Transverse colon (tissue), 4 donors: ENCODE results near the gene TECPR1. TPM values are rescaled to one million over a fixed set of nuclear protein-coding genes. Genes with fewer than 3 reads are reported as not detected.

Experiments used
- DNase-seq: peaks from one replicate; pipeline ENCODE4 v3.0.0-alpha.2; 2019
- H3K27ac ChIP-seq, 4 donors: fragments of 200-600 bp; sonication (generic); 2 replicates each; pipeline ENCODE4 v1.5.1; 2016 to 2018; ENCODE audit warnings: inconsistent platforms in 4 of 4
- H3K27me3 ChIP-seq: fragments of 200-600 bp; sonication (generic); 2 replicates; pipeline ENCODE4 v1.5.1; 2017; ENCODE audit warnings: inconsistent platforms
- H3K36me3 ChIP-seq, 4 donors: fragments of 200-600 bp; sonication (generic); 2 replicates each; pipeline ENCODE4 v1.5.1; 2017 to 2019; ENCODE audit warnings: inconsistent platforms in 4 of 4
- H3K4me1 ChIP-seq, 4 donors: fragments of 200-600 bp; sonication (generic); 2 replicates each; pipeline ENCODE4 v1.5.1; 2017 to 2020; ENCODE audit warnings: inconsistent platforms in 4 of 4
- H3K4me3 ChIP-seq, 4 donors: fragments of 200-600 bp; sonication (generic); 1 replicate in 1 of 4; 2 replicates in 3 of 4; pipeline versions ENCODE4 v1.5.1 to v1.6.1; 2017 to 2019; ENCODE audit warnings: inconsistent platforms in 4 of 4
- H3K9me3 ChIP-seq, 2 donors: fragments of 200-600 bp; sonication (generic); 2 replicates each; pipeline ENCODE4 v1.5.1; 2017 to 2019; ENCODE audit warnings: inconsistent platforms in 2 of 2
- CTCF ChIP-seq, 5 experiments: fragments of 200-600 bp in 3 of 5; fragments of 450-650 bp in 2 of 5; sonication (generic) in 3 of 5; IDR thresholded peaks; 1 replicate in 2 of 5; 2 replicates in 3 of 5; pipeline ENCODE4 v1.5.1; 2016 to 2017; ENCODE audit warnings: antibody characterized with exemption in 5 of 5, inconsistent platforms in 3 of 5, mild to moderate bottlenecking in 2 of 5, moderate library complexity in 1 of 5
- EP300 ChIP-seq: sonication (generic); formaldehyde crosslinking; IDR thresholded peaks from one replicate; pipeline ENCODE4 v1.6.1; 2017; ENCODE audit warnings: antibody characterized with exemption, low read depth
- POLR2A ChIP-seq: fragments of 450-650 bp; IDR thresholded peaks from one replicate; pipeline ENCODE4 v1.6.1; 2016; ENCODE audit warnings: antibody characterized with exemption, mild to moderate bottlenecking, moderate library complexity
- POLR2AphosphoS5 ChIP-seq, 3 donors: sonication (generic); formaldehyde crosslinking; IDR thresholded peaks; one replicate each; pipeline ENCODE4 v1.6.1; 2016; ENCODE audit warnings: antibody characterized with exemption in 3 of 3
- WGBS, 2 donors: methylation state at CpG; one replicate each; pipeline ENCODE4 v1.1.5; 2018; ENCODE audit warnings: low coverage in 1 of 2; 5-methylcytosine and 5-hydroxymethylcytosine counted together
- in situ Hi-C, 4 donors: fragments of 200-750 bp; cut with MboI; loops; one replicate each; pipeline versions ENCODE4 v1.15.0 to v1.15.1; 2017; ENCODE audit warnings: low sequenced_read_pairs in 3 of 4, low pct_ligation_motif_present in 1 of 4, low pct_unique_long_range_greater_than_20kb in 1 of 4
- intact Hi-C: fragments of 100-400 bp; cut with DNase I; formaldehyde crosslinking; loops from one replicate; pipeline ENCODE4 v1.15.1; 2023; ENCODE audit warnings: low total_unique reads
- total RNA-seq, 4 donors: library from RNA; depleted of rRNA; stranded (reverse); fragments of >200 nt; gene quantifications; one replicate each; pipeline ENCODE4 v1.1.0, GENCODE V29; 2016

Gene TECPR1
- total RNA-seq, 4 donors from 2014 or later = 23.1 to 43.0 (median 28.8) TPM

DNA sequence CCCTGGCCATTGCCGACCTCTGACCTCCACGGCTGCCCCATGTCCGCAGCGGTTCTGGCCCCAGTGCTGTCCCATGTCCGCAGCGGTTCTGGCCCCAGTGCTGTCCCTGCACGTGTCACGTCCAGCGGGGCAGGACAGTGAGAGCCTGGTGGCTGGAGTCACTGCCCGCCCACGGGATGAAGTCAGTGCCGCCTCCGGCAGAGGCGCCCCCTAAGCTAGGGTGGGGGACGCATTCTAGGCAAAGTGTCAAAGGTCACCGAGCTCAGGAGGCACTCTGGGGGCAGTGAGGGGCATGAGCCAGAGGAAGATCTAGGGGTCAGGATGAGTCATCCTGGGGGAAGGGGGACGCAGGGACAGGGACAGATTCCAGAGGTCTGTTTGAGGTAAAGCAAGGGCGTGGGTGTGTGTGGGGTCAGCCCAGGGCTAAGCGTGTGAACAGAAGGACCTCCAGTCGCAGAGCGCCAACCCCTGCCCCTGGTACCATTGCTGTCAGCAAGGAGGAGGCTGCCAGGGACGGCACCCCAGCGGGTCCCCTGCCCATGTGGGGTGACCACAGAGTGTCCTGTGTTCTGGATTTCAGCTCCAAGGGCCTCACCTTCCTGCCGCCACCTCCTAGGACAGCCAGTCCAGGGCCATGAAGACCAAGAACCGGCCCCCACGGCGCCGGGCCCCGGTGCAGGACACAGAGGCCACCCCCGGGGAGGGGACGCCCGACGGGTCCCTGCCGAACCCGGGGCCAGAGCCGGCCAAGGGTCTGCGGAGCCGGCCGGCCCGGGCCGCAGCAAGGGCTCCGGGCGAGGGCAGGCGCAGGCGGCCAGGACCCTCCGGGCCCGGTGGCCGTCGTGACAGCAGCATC, 40.1 kb downstream of the TECPR1 start:
- peak; percentile 18 for DNase-seq
- 69% methylated on average over 31 of the region's 49 CpGs; no CpG with 5 or more reads in 1 of the 2 donors for WGBS, 2 donors
- no peaks in the 10 kb centered on the region for H3K36me3 ChIP-seq
- H3K27me3 ChIP-seq = peaks cover 15% of the 10 kb centered on the region
- no peak for TF ChIP-seq POLR2A
- no peak for TF ChIP-seq EP300
- TF ChIP-seq POLR2AphosphoS5 (IDR thresholded peaks at IDR 0.05) = no peak
- TF ChIP-seq CTCF (IDR thresholded peaks at IDR 0.05) = no peak
- H3K4me3 ChIP-seq = peak overlapping the region in 3 of 4 donors; percentile 29 to 49 (median 32)
- peaks cover 0 to 10% (median 10%) of the 10 kb centered on the region in 4 donors for H3K4me1 ChIP-seq
- in situ Hi-C loops = no loop called here
- peak overlapping the region in 3 of 4 donors; percentile 5 to 70 (median 50) for H3K27ac ChIP-seq
- intact Hi-C loops = no loop called here
- no peaks in the 10 kb centered on the region for H3K9me3 ChIP-seq

- intact Hi-C loops = no loop called here
- DNase-seq = peak; percentile 81
- TF ChIP-seq POLR2AphosphoS5 (IDR thresholded peaks at IDR 0.05) = peak in 1 of 3 donors; percentile 23
- no peak for TF ChIP-seq POLR2A
- TF ChIP-seq CTCF (IDR thresholded peaks at IDR 0.05) = no peak
- TF ChIP-seq EP300 = no peak
Measured at GRCh38 chr7:98211221-98211675, 40.8 kb downstream of the TECPR1 start, which contains the start of gene BHLHA15. Gene BHLHA15, plus strand, starts transcription at chr7:98211439. Its CDS starts 871 bp downstream, at chr7:98212310.

DNA sequence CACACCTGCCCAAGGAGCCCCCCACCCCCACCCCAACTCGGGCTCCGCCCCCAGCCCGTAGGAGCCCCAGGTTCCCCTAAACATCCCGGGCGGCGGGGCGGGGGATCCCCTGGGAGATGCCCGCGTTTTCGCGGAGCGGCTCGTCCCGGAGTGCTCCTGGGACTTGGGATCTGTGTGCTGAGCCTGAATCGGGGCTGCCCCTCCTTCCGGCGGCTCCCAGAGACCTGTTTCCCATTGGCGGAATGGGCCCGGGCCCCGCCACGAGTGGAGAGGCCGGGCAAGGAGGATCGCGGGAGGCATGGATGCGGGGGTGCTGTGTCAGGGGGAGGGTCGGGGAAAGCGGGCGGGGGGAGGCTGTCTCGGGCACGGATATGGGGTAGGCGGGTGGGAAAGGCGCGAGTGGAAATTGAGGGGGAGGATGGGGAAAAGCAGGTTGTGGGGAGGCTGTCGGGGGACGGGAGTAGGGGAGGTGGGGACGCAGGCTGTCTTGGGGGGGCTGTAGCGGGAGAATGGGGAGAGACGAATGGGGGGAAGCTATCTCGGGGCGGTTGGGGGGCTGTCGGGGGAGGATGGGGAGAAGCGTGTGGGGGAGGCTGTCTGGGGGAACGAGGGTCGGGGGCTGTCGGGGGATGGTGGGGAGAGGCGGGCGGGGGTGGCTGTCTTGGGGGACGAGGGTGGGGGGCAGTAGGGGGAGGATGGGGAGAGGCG, 41.4 kb downstream of the TECPR1 start:
- in situ Hi-C loops (no loop called here), intact Hi-C loops (no loop called here)
- H3K4me1 ChIP-seq = peaks cover 0 to 10% (median 10%) of the 10 kb centered on the region in 4 donors
- H3K27me3 ChIP-seq = peaks cover 15% of the 10 kb centered on the region
- peaks cover 0 to 4% (median 2%) of the 10 kb centered on the region in 4 donors for H3K36me3 ChIP-seq
- 0% methylated on average over 1 of the region's 49 CpGs; no CpG with 5 or more reads in 1 of the 2 donors for WGBS, 2 donors
- DNase-seq = peak; percentile 24
- H3K9me3 ChIP-seq = no peaks in the 10 kb centered on the region
- peak overlapping the region in 1 of 4 donors; percentile 22 for H3K27ac ChIP-seq
- H3K4me3 ChIP-seq = peak overlapping the region in 3 of 4 donors; percentile 29 to 49 (median 32)
- no peak for TF ChIP-seq EP300
- TF ChIP-seq CTCF (IDR thresholded peaks at IDR 0.05) = no peak
- no peak for TF ChIP-seq POLR2A
- no peak for TF ChIP-seq POLR2AphosphoS5 (IDR thresholded peaks at IDR 0.05)

More at GRCh38 chr7:98211221-98211675, 40.8 kb downstream of the TECPR1 start, which contains the start of gene BHLHA15:
- peaks cover 0 to 2% (median 0%) of the 10 kb centered on the region in 4 donors for H3K36me3 ChIP-seq
- H3K27me3 ChIP-seq = peaks cover 15% of the 10 kb centered on the region
- peak within 1 kb of the TSS in 3 of 4 donors; percentile 5 to 70 (median 50) for H3K27ac ChIP-seq
- in situ Hi-C loops = no loop called here
- H3K4me1 ChIP-seq = peaks cover 0 to 10% (median 10%) of the 10 kb centered on the region in 4 donors
- H3K4me3 ChIP-seq = peak within 1 kb of the TSS in 3 of 4 donors; percentile 29 to 49 (median 32)
- WGBS, 2 donors = 0% methylated on average over 2 of the region's 45 CpGs; no CpG with 5 or more reads in 1 of the 2 donors
- H3K9me3 ChIP-seq = no peaks in the 10 kb centered on the region
